HG03196 (cell line): Measurements from ENCODE around the gene TCF7.

Source experiments
- ATAC-seq: cut with Tn5 transposase; IDR thresholded peaks from one replicate; pipeline ENCODE4 v1.9.1; 2021; ENCODE audit not compliant: unreplicated experiment

The TCF7 gene

DNA sequence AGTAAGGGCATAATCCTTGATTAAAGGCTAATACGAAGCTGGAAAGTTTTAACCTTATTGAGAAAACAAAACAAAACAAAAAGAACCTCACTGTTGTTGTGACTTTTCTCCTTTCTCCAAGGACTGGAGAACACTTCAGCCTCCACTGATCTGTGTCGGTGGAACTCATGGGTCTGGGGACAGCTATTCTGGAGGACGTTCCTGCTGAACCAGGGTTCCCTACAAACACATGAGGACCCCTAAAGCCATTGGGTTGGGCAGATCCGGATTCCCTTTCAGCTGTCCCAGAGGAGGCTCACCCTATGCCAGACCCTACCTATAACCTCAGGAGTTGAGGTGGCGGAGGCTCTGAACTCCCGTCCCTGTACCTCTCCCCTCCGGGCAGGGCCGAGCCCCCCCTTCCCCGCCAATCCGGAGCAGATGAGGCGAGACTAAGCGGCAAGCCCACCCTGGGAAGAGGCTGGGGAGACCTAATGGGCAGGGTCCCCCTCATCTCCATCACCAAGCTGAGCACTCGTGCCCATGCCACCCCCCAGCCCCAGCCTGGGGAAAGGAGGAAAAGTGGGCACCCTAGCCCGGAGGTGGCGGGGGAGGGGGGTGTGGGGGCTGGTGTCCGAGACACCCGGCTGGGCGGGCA lies 1.6 kb upstream of the TCF7 start:
- no peak for ATAC-seq

DNA sequence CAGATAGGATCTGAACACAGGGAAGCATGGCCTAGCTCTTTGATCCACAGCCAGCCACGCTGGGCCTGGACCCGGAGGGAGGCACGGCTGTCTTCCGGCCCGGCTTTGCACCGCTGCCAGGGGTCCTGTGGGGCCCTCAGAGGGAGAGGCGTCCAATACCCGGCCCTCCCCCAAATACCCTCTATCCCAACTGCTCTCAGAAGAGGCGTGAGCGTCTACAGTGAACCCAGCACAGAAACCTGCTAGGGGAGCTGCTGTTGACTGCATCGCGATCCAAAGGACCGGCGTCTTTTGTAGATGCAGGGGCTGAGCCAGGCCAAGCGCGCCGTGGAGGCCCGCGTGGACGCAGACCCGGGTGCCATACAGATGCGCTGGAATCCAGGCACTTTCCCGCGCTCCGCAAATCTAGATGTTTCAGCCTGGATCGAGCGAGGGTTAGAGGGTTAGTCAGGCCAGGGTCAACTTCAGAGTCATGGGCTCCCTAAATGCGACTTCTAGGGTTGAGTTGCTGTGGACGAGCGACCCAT lies 1.1 kb upstream of the TCF7 start:
- no peak for ATAC-seq

- ATAC-seq: no peak
Observed at GRCh38 chr5:134114886-134115805, 665 bp downstream of the TCF7 start.

- no peak for ATAC-seq
Observed at GRCh38 chr5:134115806-134116175, 1.3 kb downstream of the TCF7 start.

GRCh38 chr5:134116286-134116685 lies 1.8 kb downstream of the TCF7 start:
- no peak for ATAC-seq

DNA sequence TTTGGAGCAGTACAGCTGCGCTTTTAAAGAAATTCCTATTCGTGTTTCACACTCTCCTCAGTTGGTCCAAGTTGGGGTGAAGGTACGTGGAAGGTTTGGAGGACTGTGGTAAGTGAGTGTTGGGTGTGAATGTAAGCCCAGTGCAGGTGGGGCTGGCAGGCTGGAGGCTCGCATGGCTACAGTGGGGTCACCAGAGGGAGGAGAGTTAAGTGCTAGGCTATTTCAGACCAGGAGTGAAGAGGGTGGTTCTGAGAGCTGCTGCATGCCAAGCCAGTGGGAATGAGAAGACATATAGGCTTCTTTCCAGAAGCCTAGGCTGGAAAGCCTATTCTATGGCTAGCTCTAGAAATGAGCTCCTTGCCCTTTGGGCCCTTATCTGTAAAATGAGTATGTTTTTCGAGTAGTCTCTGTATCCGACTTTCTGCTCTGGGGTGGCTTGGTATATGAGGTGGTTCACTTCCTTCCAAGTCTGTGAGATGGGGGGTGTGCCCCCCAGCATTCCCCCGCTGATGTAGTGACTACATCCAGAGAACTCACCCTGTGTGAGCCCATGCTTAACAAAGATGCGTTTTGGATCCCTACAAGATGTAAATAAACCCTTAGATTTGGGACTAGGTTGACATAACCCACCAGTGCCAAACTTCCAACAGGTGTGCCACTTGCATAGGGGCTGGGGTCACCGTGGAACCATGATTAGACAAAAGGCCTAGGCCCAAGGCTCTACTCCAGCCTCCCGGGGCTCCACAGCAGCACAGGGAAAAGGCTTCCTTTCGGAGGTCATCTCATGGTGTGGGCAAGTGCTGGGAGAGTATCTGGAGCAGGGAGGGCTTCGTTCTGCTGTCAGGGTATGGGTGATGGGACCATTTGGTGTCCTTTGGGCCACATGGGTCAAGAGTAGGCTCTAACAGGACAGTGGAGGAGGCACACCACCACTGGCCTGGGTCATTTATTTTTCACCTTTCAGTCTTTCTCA lies 2.6 kb downstream of the TCF7 start:
- no peak for ATAC-seq

DNA sequence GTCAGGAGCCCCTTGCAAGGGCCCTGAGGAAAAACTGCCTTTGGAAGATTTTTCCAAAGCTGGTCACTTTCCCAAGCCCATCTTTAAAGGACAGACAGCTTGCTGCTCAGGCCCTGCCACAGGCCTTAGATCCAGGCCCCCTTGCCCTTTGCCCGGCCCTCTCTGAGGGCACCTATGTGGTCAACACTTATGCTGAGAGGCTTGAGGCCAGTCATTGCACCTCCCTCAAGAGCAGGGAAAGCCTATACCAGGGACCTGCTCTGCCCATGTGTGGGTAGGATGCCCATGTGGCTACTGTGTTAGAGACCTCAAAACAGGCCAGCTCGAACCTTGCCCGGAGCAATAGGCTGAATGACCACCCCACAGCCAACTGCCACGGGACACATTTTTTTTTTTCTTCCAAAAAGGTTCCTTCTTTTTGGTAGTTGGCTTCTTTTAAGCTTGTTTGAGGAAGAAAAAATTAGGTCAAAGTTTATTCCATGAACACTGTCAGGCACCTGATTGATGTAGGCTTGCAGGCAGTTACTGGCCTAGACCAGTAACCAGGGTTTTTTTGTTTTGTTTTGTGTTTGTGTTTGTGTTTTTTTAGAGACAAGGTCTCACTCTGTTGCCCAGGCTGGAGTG lies 3.8 kb downstream of the TCF7 start:
- no peak for ATAC-seq

DNA sequence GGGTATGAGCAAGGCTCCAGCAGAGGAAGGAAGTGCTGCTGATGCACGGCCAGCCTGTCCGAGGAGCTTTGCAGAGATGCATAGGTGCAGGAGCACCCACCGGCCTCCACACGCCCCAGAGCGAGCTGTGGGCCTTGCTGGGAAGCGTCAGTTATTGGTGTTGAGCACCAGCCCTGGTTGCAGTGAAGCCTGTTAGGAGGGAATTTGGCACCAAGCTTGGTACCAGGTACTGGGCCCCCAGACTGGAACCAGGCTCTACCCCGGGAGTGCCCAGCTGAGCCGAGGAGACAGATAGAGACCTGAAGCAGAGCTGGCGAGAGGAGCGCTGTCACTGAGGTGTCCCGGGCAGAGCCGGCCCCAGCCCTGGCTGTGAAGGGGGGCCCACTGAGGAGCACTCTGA lies 5.2 kb downstream of the TCF7 start:
- ATAC-seq: no peak

- no peak for ATAC-seq
Observed at GRCh38 chr5:134120386-134121138, 6.1 kb downstream of the TCF7 start.

DNA sequence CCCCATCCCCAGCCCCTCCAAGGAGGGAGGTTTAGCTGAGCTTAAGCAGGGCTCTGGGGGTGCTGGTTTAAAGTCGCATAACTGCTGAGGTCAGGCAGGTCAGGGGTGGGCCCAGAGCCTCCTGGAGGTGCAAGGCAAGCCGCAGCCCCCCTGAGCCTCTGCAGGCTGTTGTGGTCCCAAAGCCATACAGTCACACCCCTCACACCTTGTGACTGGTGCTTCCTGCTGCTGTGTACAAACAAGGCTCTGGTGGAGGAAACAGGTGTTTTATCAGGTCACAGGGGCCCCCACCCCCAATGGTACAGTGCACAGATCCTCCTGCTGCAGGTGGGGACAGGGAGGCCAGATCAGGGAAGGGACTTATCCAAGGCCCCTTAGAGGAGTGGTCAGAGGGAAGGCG lies 8.0 kb downstream of the TCF7 start:
- ATAC-seq: no peak

DNA sequence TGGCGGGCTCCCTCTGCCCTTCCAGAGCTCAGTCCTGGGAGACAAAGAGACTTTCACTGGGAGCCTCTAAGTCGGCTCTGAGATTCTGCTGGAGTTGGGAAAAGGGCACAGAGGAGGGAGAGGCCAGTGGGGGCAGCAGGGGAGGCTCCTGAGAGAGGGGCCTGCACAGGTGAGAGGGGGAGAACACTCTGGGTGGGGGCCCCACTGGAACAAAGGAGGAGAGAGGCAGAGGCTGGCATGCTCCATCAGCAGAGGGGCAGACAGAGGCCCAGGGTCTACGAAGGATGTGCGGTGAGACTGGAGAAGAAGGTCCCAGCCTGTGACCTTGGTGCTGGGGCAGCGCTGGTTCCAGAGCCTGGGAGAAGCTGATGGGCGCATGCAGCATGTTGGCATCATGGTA lies 8.9 kb downstream of the TCF7 start:
- no peak for ATAC-seq

DNA sequence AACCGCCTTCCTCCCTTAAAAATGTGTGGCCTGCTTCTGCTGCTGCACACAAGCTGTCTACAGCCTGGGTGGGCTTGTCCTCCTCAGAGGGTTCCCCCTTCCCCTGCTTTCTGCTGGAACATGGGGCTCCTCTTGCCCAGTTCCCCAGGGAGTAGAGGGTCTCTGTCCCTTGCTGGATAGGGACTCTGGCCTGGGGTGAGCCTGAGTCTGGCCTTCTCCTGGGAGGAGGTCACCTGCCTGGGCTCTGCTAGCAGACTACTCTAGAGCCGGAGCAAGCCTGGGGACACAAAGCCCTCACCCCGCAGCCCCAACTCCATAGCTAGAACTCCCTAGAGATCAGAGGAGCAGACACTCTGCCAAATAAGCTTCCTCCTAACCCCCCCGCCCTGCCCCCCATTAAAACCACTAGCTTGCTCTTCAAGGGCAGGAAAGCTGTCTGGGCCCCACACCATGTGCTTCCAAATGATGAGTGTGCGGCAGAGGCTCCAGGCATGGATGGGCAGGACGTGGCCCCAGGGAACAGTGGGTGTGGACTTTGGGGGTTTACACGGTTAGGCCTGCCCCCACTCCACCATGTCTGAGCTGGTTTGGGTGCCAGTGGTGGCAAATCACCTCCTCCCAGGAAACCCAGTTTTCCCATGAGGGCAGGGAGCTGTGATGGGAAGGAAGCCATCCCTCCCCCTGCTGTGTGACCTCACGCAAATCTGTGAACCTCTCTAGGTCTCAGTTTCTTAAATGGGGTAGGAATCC lies 10.0 kb downstream of the TCF7 start:
- no peak for ATAC-seq

DNA sequence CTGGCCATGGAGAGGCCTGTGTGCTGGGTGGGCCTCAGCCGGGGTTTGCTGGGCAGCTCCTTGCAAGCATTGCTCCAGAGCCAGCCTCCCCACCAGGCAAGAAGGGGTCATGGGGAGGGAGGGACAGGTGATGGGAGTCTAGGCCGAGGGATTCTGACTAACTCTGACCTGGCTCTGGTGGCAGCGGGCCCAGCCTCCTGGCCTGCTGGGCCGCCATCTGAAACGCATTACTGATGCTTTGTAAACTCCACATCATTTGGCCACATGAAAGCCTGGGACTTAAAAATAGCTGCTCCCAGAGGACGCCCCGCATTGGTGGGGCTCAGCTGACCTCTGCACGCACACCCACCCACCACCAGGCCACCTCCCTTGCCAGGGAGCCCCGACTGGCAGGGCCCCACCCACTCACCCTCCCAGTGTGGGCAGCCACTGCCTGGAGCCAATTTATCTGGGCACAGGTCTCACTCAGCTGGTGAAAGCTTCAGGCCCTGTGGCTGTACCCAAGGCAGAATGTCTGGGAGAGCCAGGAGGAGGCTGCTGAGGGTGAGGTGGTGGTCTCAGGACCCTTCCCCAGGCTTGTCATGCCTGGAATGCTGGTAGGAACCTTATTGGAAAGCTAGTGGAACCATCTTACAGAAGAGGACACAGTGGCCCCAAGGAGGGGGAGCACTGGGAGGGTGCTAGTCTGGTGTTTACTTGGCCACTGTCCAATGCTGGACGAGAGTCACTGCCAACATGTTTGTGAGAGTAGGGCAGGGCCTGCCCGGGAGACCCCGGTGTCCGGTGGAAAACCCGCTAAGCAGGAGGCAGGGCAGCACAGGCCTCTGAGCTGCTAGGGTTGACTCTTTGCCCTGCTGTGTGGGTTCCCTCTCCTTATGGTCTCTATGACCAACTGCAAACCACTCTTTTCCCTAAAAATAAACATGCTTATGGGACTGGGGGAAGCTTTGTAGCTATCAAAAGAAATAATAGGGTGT lies 10.8 kb downstream of the TCF7 start:
- ATAC-seq: no peak

DNA sequence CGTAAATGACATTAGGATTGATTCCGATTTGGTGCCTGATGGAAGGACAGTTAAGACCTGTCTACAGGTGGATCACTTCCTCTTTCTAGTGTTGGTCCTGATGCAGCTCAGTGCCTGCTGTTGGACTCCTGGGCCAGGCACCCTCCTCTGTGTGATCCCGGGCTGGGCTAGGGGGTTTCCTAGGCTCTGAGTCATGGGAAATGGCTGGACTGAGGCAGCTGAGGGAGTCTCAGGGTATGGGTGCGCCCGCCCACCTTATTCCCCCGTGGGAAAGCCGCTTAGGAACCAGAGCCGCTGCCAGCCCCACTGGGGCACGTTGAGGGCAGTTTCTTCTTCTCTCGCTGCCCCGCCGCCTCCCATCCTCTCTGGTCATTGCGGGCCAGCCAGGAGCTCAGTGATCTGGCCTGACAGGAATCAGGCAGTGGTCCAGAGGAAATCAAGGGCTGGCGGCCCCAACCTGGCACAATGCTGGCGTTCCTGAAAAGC lies 12.9 kb downstream of the TCF7 start:
- no peak for ATAC-seq

DNA sequence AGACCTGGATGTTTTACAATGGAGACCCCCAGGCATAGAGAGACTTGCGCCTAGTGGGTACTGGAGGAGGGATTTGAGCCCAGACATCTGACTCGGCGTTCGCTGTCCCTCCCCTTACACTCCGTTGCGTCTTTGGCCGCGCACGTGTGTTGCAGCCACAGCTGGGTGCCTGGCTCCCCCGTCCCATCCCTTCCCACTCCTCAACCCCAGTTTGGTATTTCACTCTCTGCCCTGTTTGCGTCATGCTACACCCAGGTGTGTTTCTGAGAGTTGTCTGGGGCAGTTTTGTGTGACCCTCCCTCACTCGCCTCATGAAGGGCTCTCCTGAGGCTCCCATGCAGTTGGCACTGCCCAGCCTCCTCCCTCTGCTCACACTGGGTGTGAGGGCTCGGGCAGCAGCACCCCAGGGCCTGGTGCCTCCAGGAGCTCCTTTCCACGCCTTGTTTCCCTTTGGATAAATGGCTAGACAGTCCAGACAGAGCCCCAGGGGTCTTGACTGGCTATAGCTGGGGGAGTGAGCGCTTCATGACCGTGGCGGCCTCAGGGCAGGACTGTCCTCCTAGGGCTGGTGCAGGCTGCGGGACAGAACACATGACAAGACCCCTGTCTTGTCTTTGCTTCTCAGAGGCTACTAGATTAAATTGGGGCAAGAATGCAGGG lies 13.6 kb downstream of the TCF7 start:
- no peak for ATAC-seq

DNA sequence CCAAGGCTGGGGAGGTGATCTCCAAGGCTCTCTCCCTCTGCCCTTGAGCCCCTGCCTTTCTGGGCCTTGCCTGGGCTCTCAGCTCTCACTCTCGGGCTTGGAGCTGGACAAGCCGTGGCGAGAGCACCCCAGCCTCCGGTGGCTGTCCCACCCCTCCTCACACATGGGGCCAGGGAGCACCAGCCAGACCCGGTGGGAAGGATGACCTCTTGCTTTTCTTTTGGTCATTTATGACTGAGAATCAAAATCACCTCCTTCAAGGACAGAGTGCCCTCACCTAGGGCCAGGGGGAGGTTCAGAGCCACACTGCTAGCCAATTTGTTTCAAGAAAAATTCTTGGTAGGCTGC lies 14.1 kb downstream of the TCF7 start:
- ATAC-seq: no peak

DNA sequence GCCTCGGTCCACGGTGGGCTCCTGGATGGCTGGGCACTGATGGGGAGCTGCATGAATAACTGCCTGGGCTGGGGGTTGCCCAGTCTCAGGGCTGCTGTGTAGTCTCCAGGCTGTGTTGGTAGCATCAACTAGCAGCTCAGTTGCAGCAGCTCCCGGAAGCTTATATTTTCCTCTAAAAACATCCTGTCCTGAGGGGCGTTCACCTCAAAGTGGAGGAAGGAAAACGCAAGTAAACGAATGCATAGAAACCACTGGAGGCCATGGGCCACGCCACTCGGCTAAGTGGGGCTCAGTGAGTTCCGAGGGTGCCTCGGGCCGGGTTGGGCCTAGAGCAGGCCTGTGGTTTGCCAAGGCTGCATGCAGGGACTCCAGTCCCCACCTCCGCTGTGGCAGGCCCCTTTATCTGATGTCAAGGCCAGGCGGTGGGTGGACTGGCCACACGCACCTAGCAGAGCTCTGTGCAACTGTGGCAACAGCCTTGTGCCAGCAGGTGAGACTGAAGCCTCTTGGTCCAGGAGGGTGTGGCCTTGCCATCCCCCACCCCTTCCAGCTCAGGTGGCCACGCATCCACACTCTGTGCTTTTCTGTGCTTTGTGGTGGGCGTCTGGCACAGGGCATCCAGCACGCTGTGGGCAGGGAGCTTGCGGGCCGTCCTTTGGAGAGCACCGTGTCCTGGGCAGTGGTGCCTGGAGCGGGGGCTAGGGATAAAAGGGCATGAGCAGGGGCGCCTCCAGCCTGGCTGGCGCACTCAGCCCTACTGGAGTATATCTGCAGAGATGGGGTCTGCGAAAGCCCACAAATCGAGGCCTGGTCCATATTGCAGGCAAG lies 15.1 kb downstream of the TCF7 start:
- ATAC-seq: no peak
